Endothelial cell of umbilical vein (primary cell): ENCODE results near the gene BAG2. TPM values are rescaled to one million over a fixed set of nuclear protein-coding genes. Genes with fewer than 3 reads are reported as not detected.

Experiments
- BruUV-seq: library from RNA; stranded (reverse); fragments of 400-500 nt; replicated peaks from 2 replicates; lab custom pipeline; 2021; lab: Mats Ljungman, UMichigan
- CTCF ChIA-PET: fragments of 300-600, 350-600 bp; sonication (Branson Sonifier 250); formaldehyde crosslinking; loops from one replicate; lab custom pipeline; 2021; ENCODE audit warnings: antibody characterized with exemption, inconsistent platforms; lab: Charles Lee
- POLR2A ChIA-PET: fragments of 300-600, 350-600 bp; sonication (Branson Sonifier 250); formaldehyde crosslinking; loops from one replicate; lab custom pipeline; 2021; ENCODE audit warnings: antibody characterized with exemption, inconsistent platforms; lab: Charles Lee
- DNase-seq: peaks from one replicate; pipeline ENCODE4 v3.0.0-alpha.2; 2011; ENCODE audit warnings: low read depth, low spot score
- FAIRE-seq: peaks from 2 replicates; lab custom pipeline; 2011; peaks lifted over from hg19 to GRCh38; lab: Jason Lieb, UNC
- H2AFZ ChIP-seq: 2 replicates; pipeline ENCODE4 v1.6.0; 2012; ENCODE audit warnings: low read depth, low read length, control low read depth, inconsistent platforms
- H3K27ac ChIP-seq: 2 replicates; pipeline ENCODE4 v1.5.1; 2011; ENCODE audit warnings: low read depth, mild to moderate bottlenecking, control low read depth, low read length, moderate library complexity; ENCODE audit not compliant: insufficient read depth
- H3K27me3 ChIP-seq, 2 experiments: 2 replicates each; pipeline versions ENCODE4 v1.6.0 to v1.6.1; 2011; ENCODE audit warnings: low read length in 2 of 2, mixed read lengths in 1 of 2; ENCODE audit not compliant: control insufficient read depth in 2 of 2, insufficient read depth in 2 of 2
- H3K36me3 ChIP-seq, 2 experiments: 2 replicates in 1 of 2; 3 replicates in 1 of 2; pipeline ENCODE4 v1.5.1; 2011; ENCODE audit warnings: low read length in 2 of 2, mild to moderate bottlenecking in 1 of 2, moderate library complexity in 1 of 2; ENCODE audit not compliant: control insufficient read depth in 2 of 2, insufficient read depth in 2 of 2; ENCODE audit errors: extremely low read depth in 1 of 2
- H3K4me1 ChIP-seq: 3 replicates; pipeline ENCODE4 v1.5.1; 2011; ENCODE audit warnings: mild to moderate bottlenecking, low read length; ENCODE audit not compliant: control insufficient read depth, insufficient read depth; ENCODE audit errors: extremely low read depth
- H3K4me2 ChIP-seq: 2 replicates; pipeline ENCODE4 v1.6.1; 2011; ENCODE audit warnings: low read length, control low read depth, mixed read lengths; ENCODE audit not compliant: insufficient read depth
- H3K4me3 ChIP-seq, 3 experiments: fragments of 200-600 bp in 1 of 3; sonication (generic), shearing (Covaris generic) in 1 of 3; replicated peaks in 1 of 3; 2 replicates each; pipeline ENCODE4 v1.5.1; 2011 to 2016; ENCODE audit warnings: control low read depth in 3 of 3, low read length in 3 of 3, mild to moderate bottlenecking in 2 of 3, inconsistent platforms in 1 of 3, low read depth in 1 of 3, moderate library complexity in 1 of 3; ENCODE audit not compliant: insufficient read depth in 1 of 3
- H3K79me2 ChIP-seq: 2 replicates; pipeline ENCODE4 v1.6.0; 2012; ENCODE audit warnings: low read length, inconsistent platforms; ENCODE audit not compliant: control insufficient read depth, insufficient read depth
- H3K9ac ChIP-seq: replicated peaks from 2 replicates; pipeline ENCODE3; 2011; ENCODE audit warnings: low read length, control low read depth; ENCODE audit not compliant: insufficient read depth; ENCODE audit errors: extremely low read depth
- H3K9me1 ChIP-seq: replicated peaks from 3 replicates; pipeline ENCODE4 v1.6.0; 2011; ENCODE audit warnings: mild to moderate bottlenecking, low read length; ENCODE audit not compliant: control insufficient read depth, insufficient read depth; ENCODE audit errors: extremely low read depth
- H3K9me3 ChIP-seq: replicated peaks from 2 replicates; pipeline ENCODE4 v1.5.1; 2012; ENCODE audit warnings: low read length, inconsistent platforms; ENCODE audit not compliant: control insufficient read depth, insufficient read depth
- H4K20me1 ChIP-seq: replicated peaks from 2 replicates; pipeline ENCODE3; 2011; ENCODE audit warnings: mild to moderate bottlenecking, low read length; ENCODE audit not compliant: control insufficient read depth, insufficient read depth; ENCODE audit errors: extremely low read depth
- EZH2 ChIP-seq: IDR thresholded peaks from 2 replicates; pipeline ENCODE4 v1.6.1; 2012; ENCODE audit warnings: borderline replicate concordance, low read depth, mild to moderate bottlenecking, moderate library complexity, low read length, inconsistent platforms; ENCODE audit not compliant: severe bottlenecking
- FOS ChIP-seq: IDR thresholded peaks from 2 replicates; pipeline ENCODE4 v1.6.1; 2011; ENCODE audit warnings: mild to moderate bottlenecking, low read length, moderate library complexity, borderline replicate concordance; ENCODE audit not compliant: insufficient read depth
- GATA2 ChIP-seq: IDR thresholded peaks from 2 replicates; pipeline ENCODE4 v1.7.0; 2011; ENCODE audit warnings: low read depth, mild to moderate bottlenecking, moderate library complexity, mixed read lengths, low read length; ENCODE audit not compliant: insufficient read length, insufficient read depth
- JUN ChIP-seq: IDR thresholded peaks from 2 replicates; pipeline ENCODE4 v1.6.1; 2011; ENCODE audit warnings: borderline replicate concordance, low read depth; ENCODE audit not compliant: insufficient read length, insufficient read depth
- MYC ChIP-seq: IDR thresholded peaks from one replicate; pipeline ENCODE4 v1.6.1; 2011; ENCODE audit warnings: mild to moderate bottlenecking, low read depth, low read length
- POLR2A ChIP-seq: IDR thresholded peaks from 2 replicates; pipeline ENCODE4 v1.6.1; 2012; ENCODE audit warnings: low read depth, mild to moderate bottlenecking, control low read depth, low read length
- POLR2AphosphoS5 ChIP-seq: IDR thresholded peaks from 2 replicates; pipeline ENCODE4 v1.6.1; 2012; ENCODE audit warnings: low read depth, mild to moderate bottlenecking, control low read depth, low read length, moderate library complexity; ENCODE audit not compliant: insufficient read depth
- dilution Hi-C: fragments of 300-500 bp; cut with MboI; formaldehyde crosslinking; loops from one replicate; pipeline ENCODE4 v1.15.0; 2019; ENCODE audit warnings: low sequenced_read_pairs; ENCODE audit not compliant: extremely low pct_ligation_motif_present
- intact Hi-C: fragments of 100-400 bp; cut with micrococcal nuclease; formaldehyde crosslinking; loops from one replicate; pipeline ENCODE4 v1.10.0; 2022
- polyA plus RNA-seq, 4 experiments: library from polyadenylated mRNA; depleted of rRNA in 3 of 4; stranded (reverse) in 3 of 4; unstranded in 1 of 4; fragments of >200 nt; gene quantifications; 2 replicates each; pipeline versions ENCODE4 v1.2.1 to v1.2.3, GENCODE V29; 2011 to 2012; ENCODE audit warnings: missing spikeins in 1 of 4
- total RNA-seq: library from RNA; stranded (reverse); gene quantifications from 2 replicates; pipeline ENCODE4 v1.2.3, GENCODE V29; 2021
- TF ChIP-seq, protein P1 (sequence below), 2 donors: IDR thresholded peaks; 1 replicate in 1 of 2; 2 replicates in 1 of 2; pipeline ENCODE4 v1.5.1; 2011; ENCODE audit warnings: low read length in 2 of 2, mild to moderate bottlenecking in 2 of 2, moderate library complexity in 2 of 2, control low read depth in 1 of 2, inconsistent platforms in 1 of 2, low read depth in 1 of 2; ENCODE audit not compliant: insufficient read depth in 1 of 2; ENCODE audit errors: extremely low read depth in 1 of 2
- TF ChIP-seq, protein P2 (sequence below): IDR thresholded peaks from 2 replicates; pipeline ENCODE4 v1.6.1; 2011; ENCODE audit not compliant: insufficient read depth, insufficient read length

BAG2 gene
- total and polyA plus RNA-seq, 2 donors (not counting 3 experiments of a cell fraction or from before 2014, with no cell fraction given), result 1.1 to 3.9 TPM

DNA sequence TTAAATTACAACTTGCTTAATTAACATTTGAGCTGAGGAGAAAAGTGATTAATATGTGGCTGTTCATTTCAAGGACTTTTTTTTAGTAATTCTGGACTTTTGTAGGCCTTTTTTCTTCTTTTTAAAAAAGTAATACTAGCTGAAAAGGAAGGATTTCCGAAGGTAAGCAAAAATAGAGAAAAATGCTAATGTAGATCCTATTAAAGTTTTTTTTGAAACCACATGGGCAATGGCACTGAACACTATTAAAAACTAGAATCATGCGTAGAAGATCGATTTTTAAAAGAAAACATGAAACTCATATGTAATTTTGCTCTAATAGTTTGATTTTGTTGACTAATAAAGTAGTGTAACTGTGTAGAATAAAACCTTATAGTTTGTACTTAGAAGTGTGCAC is 2.4 kb downstream of the BAG2 start:
- H4K20me1 ChIP-seq, result no peaks in the 10 kb centered on the region
- H3K4me2 ChIP-seq, result peak overlapping the region; percentile 84
- BruUV-seq, result no TSS peak
- CTCF ChIA-PET, result interaction anchor here (0.9 to 1.2 kb wide), 2 partner anchors 140 to 270 kb away, joined by 3 to 4 read pairs; no protein-coding TSS in a partner anchor
- H3K9ac ChIP-seq, result no peak overlapping the region
- peaks cover 11% of the 10 kb centered on the region for H3K4me1 ChIP-seq
- DNase-seq, result no peak
- no peaks in the 10 kb centered on the region for H3K27me3 ChIP-seq
- intact Hi-C loops (no loop called here), dilution Hi-C loops (no loop called here)
- peak overlapping the region in 1 of 3 experiments; percentile 2 for H3K4me3 ChIP-seq
- H3K9me1 ChIP-seq, result no peaks in the 10 kb centered on the region
- FAIRE-seq, result no peak
- H3K36me3 ChIP-seq, result no peaks in the 10 kb centered on the region
- no peak overlapping the region for H2AFZ ChIP-seq
- POLR2A ChIA-PET, result no interaction called here
- H3K79me2 ChIP-seq, result peaks cover 52% of the 10 kb centered on the region
- no peak overlapping the region for H3K27ac ChIP-seq
- TF ChIP-seq MYC (no peak), POLR2A (no peak)
- H3K9me3 ChIP-seq, result no peaks in the 10 kb centered on the region

DNA sequence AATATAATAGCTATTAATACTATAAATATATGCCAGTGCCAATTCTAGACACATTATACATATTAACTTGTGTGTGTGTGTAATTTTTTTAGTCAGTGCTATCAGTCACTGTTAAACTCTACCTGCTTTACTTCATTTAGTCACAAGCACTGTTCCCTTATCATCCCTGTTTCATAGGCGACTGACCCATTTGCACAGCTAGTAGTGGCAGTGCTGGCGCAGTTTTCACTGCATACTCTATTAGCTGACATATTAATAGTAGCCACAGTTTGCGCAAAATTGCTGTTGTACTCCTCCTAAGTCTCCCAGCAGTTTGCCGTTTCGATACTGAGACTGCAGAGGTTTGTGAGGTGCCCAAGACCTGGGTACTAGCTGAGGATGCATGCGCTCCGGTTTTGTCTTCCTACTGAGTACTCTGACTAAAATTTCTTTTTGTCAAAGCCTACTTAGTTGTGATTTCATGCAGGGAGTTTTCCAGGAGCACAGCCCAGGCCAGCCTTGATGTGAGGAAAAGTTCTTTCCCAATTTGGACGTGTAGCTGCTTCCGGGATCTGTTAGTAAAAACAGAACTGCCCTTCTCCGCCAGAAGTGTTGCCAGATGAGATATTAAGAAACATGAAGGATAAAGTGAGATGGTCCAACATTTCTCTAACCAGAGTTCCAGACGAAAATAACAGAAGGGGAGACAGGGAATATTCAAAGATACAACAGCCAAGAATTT is 5.6 kb downstream of the BAG2 start:
- ChIA-PET POLR2A (no interaction called here), CTCF (interaction anchor here (0.9 to 1.3 kb wide), 3 partner anchors 136 to 275 kb away, joined by 3 to 4 read pairs (median 3); no protein-coding TSS in a partner anchor)
- Histone ChIP-seq H3K27ac (no peak overlapping the region), H3K27me3 (no peaks in the 10 kb centered on the region), H3K36me3 (no peaks in the 10 kb centered on the region), H2AFZ (no peak overlapping the region), H3K4me3 (no peak overlapping the region), H3K4me1 (peaks cover 11% of the 10 kb centered on the region), H4K20me1 (no peaks in the 10 kb centered on the region), H3K9ac (no peak overlapping the region), H3K9me3 (no peaks in the 10 kb centered on the region), H3K4me2 (no peak overlapping the region), H3K9me1 (no peaks in the 10 kb centered on the region), H3K79me2 (peaks cover 56% of the 10 kb centered on the region)
- DNase-seq (no peak), FAIRE-seq (no peak)
- no TSS peak for BruUV-seq
- TF ChIP-seq, protein P1, sequence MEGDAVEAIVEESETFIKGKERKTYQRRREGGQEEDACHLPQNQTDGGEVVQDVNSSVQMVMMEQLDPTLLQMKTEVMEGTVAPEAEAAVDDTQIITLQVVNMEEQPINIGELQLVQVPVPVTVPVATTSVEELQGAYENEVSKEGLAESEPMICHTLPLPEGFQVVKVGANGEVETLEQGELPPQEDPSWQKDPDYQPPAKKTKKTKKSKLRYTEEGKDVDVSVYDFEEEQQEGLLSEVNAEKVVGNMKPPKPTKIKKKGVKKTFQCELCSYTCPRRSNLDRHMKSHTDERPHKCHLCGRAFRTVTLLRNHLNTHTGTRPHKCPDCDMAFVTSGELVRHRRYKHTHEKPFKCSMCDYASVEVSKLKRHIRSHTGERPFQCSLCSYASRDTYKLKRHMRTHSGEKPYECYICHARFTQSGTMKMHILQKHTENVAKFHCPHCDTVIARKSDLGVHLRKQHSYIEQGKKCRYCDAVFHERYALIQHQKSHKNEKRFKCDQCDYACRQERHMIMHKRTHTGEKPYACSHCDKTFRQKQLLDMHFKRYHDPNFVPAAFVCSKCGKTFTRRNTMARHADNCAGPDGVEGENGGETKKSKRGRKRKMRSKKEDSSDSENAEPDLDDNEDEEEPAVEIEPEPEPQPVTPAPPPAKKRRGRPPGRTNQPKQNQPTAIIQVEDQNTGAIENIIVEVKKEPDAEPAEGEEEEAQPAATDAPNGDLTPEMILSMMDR (IDR thresholded peaks at IDR 0.05; ENCODE audit: extremely low read depth in 1 of 2, insufficient read depth in 1 of 2, low read depth in 1 of 2, low read length in 2 of 2), result no peak
- TF ChIP-seq GATA2 (no peak), EZH2 (no peak), POLR2AphosphoS5 (no peak), JUN (no peak), POLR2A (no peak), MYC (no peak), FOS (no peak)
- TF ChIP-seq, protein P2, sequence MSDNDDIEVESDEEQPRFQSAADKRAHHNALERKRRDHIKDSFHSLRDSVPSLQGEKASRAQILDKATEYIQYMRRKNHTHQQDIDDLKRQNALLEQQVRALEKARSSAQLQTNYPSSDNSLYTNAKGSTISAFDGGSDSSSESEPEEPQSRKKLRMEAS, result no peak
- intact Hi-C loops (no loop called here), dilution Hi-C loops (no loop called here)
